ENCODE measurements around the gene APLP1.
"Not testable (repeated sequence)": the region's sequence is repeated elsewhere in the genome, so short reads cannot be mapped to it uniquely, and the experiment has no call there.

APLP1 gene
- 0 to 0.72 (median 0.11) reads per million in 9 experiments for total RNA-seq

- peak; percentile 52 to 62 (median 55) for DNase-seq
- peak within 1 kb of the TSS; percentile 64 to 80 for H3K4me3 Mint-ChIP-seq
- peaks cover 48 to 86% of the 10 kb centered on the region in 2 donors for H3K27me3 Mint-ChIP-seq
Observed at GRCh38 chr19:35868172-35868822, at the start of gene APLP1. APLP1 (plus strand) TSS chr19:35868574; CDS start chr19:35868637, 63 bp downstream.

GRCh38 chr19:35822579-35822978 lies 45.8 kb upstream of the APLP1 start:
- H3K27me3 Mint-ChIP-seq, result peaks cover 23 to 42% of the 10 kb centered on the region in 2 donors
- H3K9me3 Mint-ChIP-seq, result no peaks in the 10 kb centered on the region
- no peak overlapping the region for H3K4me3 Mint-ChIP-seq
- DNase-seq (no peak), ATAC-seq (replicated peaks) (no peak)
- H3K4me1 Mint-ChIP-seq (ENCODE audit: low read depth in 2 of 2), result no peaks in the 10 kb centered on the region
- H3K27ac Mint-ChIP-seq, result no peak overlapping the region
- H3K36me3 Mint-ChIP-seq (ENCODE audit: insufficient read depth), result no peaks in the 10 kb centered on the region

More at GRCh38 chr19:35868172-35868822, at the start of gene APLP1:
- H3K36me3 Mint-ChIP-seq (ENCODE audit: insufficient read depth), result peaks cover 3% of the 10 kb centered on the region
- H3K9me3 Mint-ChIP-seq, result no peaks in the 10 kb centered on the region
- ATAC-seq (replicated peaks), result peak; percentile 79
- H3K27ac Mint-ChIP-seq, result peak within 1 kb of the TSS in 1 of 2 donors; percentile 81
- H3K4me1 Mint-ChIP-seq (ENCODE audit: low read depth in 2 of 2), result peaks cover 14% of the 10 kb centered on the region in 2 donors

GRCh38 chr19:35824150-35824549 lies 44.2 kb upstream of the APLP1 start:
- peaks cover 20 to 37% of the 10 kb centered on the region in 2 donors for H3K27me3 Mint-ChIP-seq
- no peaks in the 10 kb centered on the region for H3K36me3 Mint-ChIP-seq (ENCODE audit: insufficient read depth)
- no peaks in the 10 kb centered on the region for H3K4me1 Mint-ChIP-seq (ENCODE audit: low read depth in 2 of 2)
- no peak overlapping the region for H3K27ac Mint-ChIP-seq
- H3K4me3 Mint-ChIP-seq, result no peak overlapping the region
- ATAC-seq (replicated peaks) (no peak), DNase-seq (no peak)
- no peaks in the 10 kb centered on the region for H3K9me3 Mint-ChIP-seq

GRCh38 chr19:35828692-35829301 lies 39.6 kb upstream of the APLP1 start:
- H3K4me1 Mint-ChIP-seq (ENCODE audit: low read depth in 2 of 2), result no peaks in the 10 kb centered on the region
- DNase-seq, result peak; percentile 26 to 31 (median 29)

GRCh38 chr19:35830986-35831385 lies 37.4 kb upstream of the APLP1 start:
- Mint-ChIP-seq H3K4me1 (ENCODE audit: low read depth in 2 of 2) (no peaks in the 10 kb centered on the region), H3K27ac (no peak overlapping the region), H3K36me3 (ENCODE audit: insufficient read depth) (peaks cover 3% of the 10 kb centered on the region), H3K9me3 (no peaks in the 10 kb centered on the region), H3K27me3 (peaks cover 27 to 68% of the 10 kb centered on the region in 2 donors), H3K4me3 (no peak overlapping the region)
- no peak for ATAC-seq (replicated peaks)
- DNase-seq, result no peak

More at GRCh38 chr19:35828692-35829301, 39.6 kb upstream of the APLP1 start:
- Mint-ChIP-seq H3K27ac (no peak overlapping the region), H3K36me3 (ENCODE audit: insufficient read depth) (no peaks in the 10 kb centered on the region), H3K27me3 (peaks cover 28 to 66% of the 10 kb centered on the region in 2 donors), H3K9me3 (no peaks in the 10 kb centered on the region), H3K4me3 (no peak overlapping the region)
- peak; percentile 37 for ATAC-seq (replicated peaks)

GRCh38 chr19:35832054-35832453 lies 36.3 kb upstream of the APLP1 start:
- Mint-ChIP-seq H3K27me3 (peaks cover 37 to 77% of the 10 kb centered on the region in 2 donors), H3K9me3 (no peaks in the 10 kb centered on the region), H3K27ac (no peak overlapping the region), H3K36me3 (ENCODE audit: insufficient read depth) (peaks cover 3% of the 10 kb centered on the region), H3K4me1 (ENCODE audit: low read depth in 2 of 2) (no peaks in the 10 kb centered on the region), H3K4me3 (no peak overlapping the region)
- DNase-seq (no peak), ATAC-seq (replicated peaks) (no peak)

- Mint-ChIP-seq H3K36me3 (ENCODE audit: insufficient read depth) (peaks cover 3% of the 10 kb centered on the region), H3K4me1 (ENCODE audit: low read depth in 2 of 2) (no peaks in the 10 kb centered on the region), H3K27ac (no peak overlapping the region), H3K27me3 (peaks cover 37 to 69% of the 10 kb centered on the region in 2 donors), H3K4me3 (no peak overlapping the region), H3K9me3 (no peaks in the 10 kb centered on the region)
- DNase-seq, result no peak
- ATAC-seq (replicated peaks), result no peak
Observed at GRCh38 chr19:35833972-35834371, 34.4 kb upstream of the APLP1 start.

GRCh38 chr19:35836096-35836495 lies 32.3 kb upstream of the APLP1 start:
- H3K4me1 Mint-ChIP-seq (ENCODE audit: low read depth in 2 of 2); H3K27ac Mint-ChIP-seq; ATAC-seq (replicated peaks); H3K4me3 Mint-ChIP-seq; H3K9me3 Mint-ChIP-seq; H3K36me3 Mint-ChIP-seq (ENCODE audit: insufficient read depth); DNase-seq: not testable (repeated sequence)
- H3K27me3 Mint-ChIP-seq, result peaks cover 34 to 49% of the 10 kb centered on the region in 2 donors

GRCh38 chr19:35841961-35842595 lies 26.3 kb upstream of the APLP1 start:
- DNase-seq (no peak), ATAC-seq (replicated peaks) (no peak)
- Mint-ChIP-seq H3K36me3 (ENCODE audit: insufficient read depth) (no peaks in the 10 kb centered on the region), H3K27ac (no peak overlapping the region), H3K9me3 (no peaks in the 10 kb centered on the region), H3K4me1 (ENCODE audit: low read depth in 2 of 2) (peaks cover 7 to 13% of the 10 kb centered on the region in 2 donors), H3K27me3 (peaks cover 54 to 56% of the 10 kb centered on the region in 2 donors), H3K4me3 (no peak overlapping the region)

GRCh38 chr19:35842666-35843272 lies 25.6 kb upstream of the APLP1 start:
- no peak overlapping the region for H3K4me3 Mint-ChIP-seq
- no peak overlapping the region for H3K27ac Mint-ChIP-seq
- peaks cover 52 to 56% of the 10 kb centered on the region in 2 donors for H3K27me3 Mint-ChIP-seq
- no peaks in the 10 kb centered on the region for H3K36me3 Mint-ChIP-seq (ENCODE audit: insufficient read depth)
- DNase-seq (no peak), ATAC-seq (replicated peaks) (no peak)
- H3K9me3 Mint-ChIP-seq, result no peaks in the 10 kb centered on the region
- H3K4me1 Mint-ChIP-seq (ENCODE audit: low read depth in 2 of 2), result peaks cover 7 to 13% of the 10 kb centered on the region in 2 donors

GRCh38 chr19:35843676-35844481 lies 24.5 kb upstream of the APLP1 start:
- Mint-ChIP-seq H3K9me3 (no peaks in the 10 kb centered on the region), H3K27ac (no peak overlapping the region), H3K36me3 (ENCODE audit: insufficient read depth) (no peaks in the 10 kb centered on the region), H3K27me3 (peaks cover 63 to 67% of the 10 kb centered on the region in 2 donors), H3K4me3 (peak overlapping the region; percentile 6 to 69), H3K4me1 (ENCODE audit: low read depth in 2 of 2) (peaks cover 7 to 13% of the 10 kb centered on the region in 2 donors)
- ATAC-seq (replicated peaks) (no peak), DNase-seq (no peak)

GRCh38 chr19:35844482-35845214 lies 23.7 kb upstream of the APLP1 start:
- peaks cover 69 to 74% of the 10 kb centered on the region in 2 donors for H3K27me3 Mint-ChIP-seq
- no peak overlapping the region for H3K27ac Mint-ChIP-seq
- DNase-seq (no peak), ATAC-seq (replicated peaks) (no peak)
- no peaks in the 10 kb centered on the region for H3K9me3 Mint-ChIP-seq
- peak overlapping the region; percentile 46 to 69 for H3K4me3 Mint-ChIP-seq
- no peaks in the 10 kb centered on the region for H3K36me3 Mint-ChIP-seq (ENCODE audit: insufficient read depth)
- peaks cover 7 to 13% of the 10 kb centered on the region in 2 donors for H3K4me1 Mint-ChIP-seq (ENCODE audit: low read depth in 2 of 2)

All from effector memory CD8-positive, alpha-beta T cell (primary cell).